ENCODE measurements around the gene ZACN.

Gene ZACN

GRCh38 chr17:76089680-76090516, 10.9 kb downstream of the ZACN start:
- Histone ChIP-seq H3K9me3 (ENCODE audit: low read depth, low read length) (no peaks in the 10 kb centered on the region), H3K27ac (no peak overlapping the region), H3K4me3 (no peak overlapping the region), H3K9ac (ENCODE audit: insufficient read length) (no peak overlapping the region), H3K36me3 (ENCODE audit: insufficient read depth, low read length) (peaks cover 35% of the 10 kb centered on the region)
- DNase-seq (ENCODE audit: low read depth, low spot score) = no peak
- TF ChIP-seq POLR2AphosphoS5 (IDR thresholded peaks at IDR 0.05; ENCODE audit: borderline replicate concordance, low read depth, low read length) = no peak
- no peak for TF ChIP-seq FOXP2 (optimal IDR thresholded peaks at IDR 0.05; ENCODE audit: control extremely low read depth, extremely low read length, insufficient read depth)
- TF ChIP-seq EZH2 (IDR thresholded peaks at IDR 0.05) = no peak

- Histone ChIP-seq H3K27ac (no peak overlapping the region), H3K36me3 (ENCODE audit: insufficient read depth, low read length) (peaks cover 32% of the 10 kb centered on the region), H3K9ac (ENCODE audit: insufficient read length) (no peak overlapping the region), H3K9me3 (ENCODE audit: low read depth, low read length) (no peaks in the 10 kb centered on the region), H3K4me3 (no peak overlapping the region)
- DNase-seq (ENCODE audit: low read depth, low spot score) = no peak
- TF ChIP-seq FOXP2 (optimal IDR thresholded peaks at IDR 0.05; ENCODE audit: control extremely low read depth, extremely low read length, insufficient read depth) = no peak
- TF ChIP-seq POLR2AphosphoS5 (IDR thresholded peaks at IDR 0.05; ENCODE audit: borderline replicate concordance, low read depth, low read length) = no peak
- TF ChIP-seq EZH2 (IDR thresholded peaks at IDR 0.05) = no peak
Measured at GRCh38 chr17:76090517-76091129, 11.6 kb downstream of the ZACN start.

- Histone ChIP-seq H3K27ac (no peak overlapping the region), H3K9me3 (ENCODE audit: low read depth, low read length) (no peaks in the 10 kb centered on the region), H3K36me3 (ENCODE audit: insufficient read depth, low read length) (peaks cover 34% of the 10 kb centered on the region), H3K9ac (ENCODE audit: insufficient read length) (no peak overlapping the region), H3K4me3 (no peak overlapping the region)
- no peak for DNase-seq (ENCODE audit: low read depth, low spot score)
- TF ChIP-seq FOXP2 (optimal IDR thresholded peaks at IDR 0.05; ENCODE audit: control extremely low read depth, extremely low read length, insufficient read depth) (no peak), POLR2AphosphoS5 (IDR thresholded peaks at IDR 0.05; ENCODE audit: borderline replicate concordance, low read depth, low read length) (no peak), EZH2 (IDR thresholded peaks at IDR 0.05) (no peak)
Measured at GRCh38 chr17:76091526-76092286, 12.7 kb downstream of the ZACN start.

- TF ChIP-seq EZH2 (IDR thresholded peaks at IDR 0.05) (no peak), POLR2AphosphoS5 (IDR thresholded peaks at IDR 0.05; ENCODE audit: borderline replicate concordance, low read depth, low read length) (no peak), FOXP2 (optimal IDR thresholded peaks at IDR 0.05; ENCODE audit: control extremely low read depth, extremely low read length, insufficient read depth) (no peak)
- no peak overlapping the region for H3K27ac ChIP-seq
- no peak for DNase-seq (ENCODE audit: low read depth, low spot score)
- H3K36me3 ChIP-seq (ENCODE audit: insufficient read depth, low read length) = peaks cover 44% of the 10 kb centered on the region
- H3K4me3 ChIP-seq = no peak overlapping the region
- no peak overlapping the region for H3K9ac ChIP-seq (ENCODE audit: insufficient read length)
- H3K9me3 ChIP-seq (ENCODE audit: low read depth, low read length) = no peaks in the 10 kb centered on the region
Measured at GRCh38 chr17:76092526-76093413, 13.8 kb downstream of the ZACN start.

- TF ChIP-seq POLR2AphosphoS5 (IDR thresholded peaks at IDR 0.05; ENCODE audit: borderline replicate concordance, low read depth, low read length) = no peak
- TF ChIP-seq FOXP2 (optimal IDR thresholded peaks at IDR 0.05; ENCODE audit: control extremely low read depth, extremely low read length, insufficient read depth) = no peak
- TF ChIP-seq EZH2 (IDR thresholded peaks at IDR 0.05) = no peak
- Histone ChIP-seq H3K36me3 (ENCODE audit: insufficient read depth, low read length) (peaks cover 40% of the 10 kb centered on the region), H3K9me3 (ENCODE audit: low read depth, low read length) (no peaks in the 10 kb centered on the region), H3K9ac (ENCODE audit: insufficient read length) (no peak overlapping the region), H3K27ac (no peak overlapping the region), H3K4me3 (no peak overlapping the region)
- no peak for DNase-seq (ENCODE audit: low read depth, low spot score)
Measured at GRCh38 chr17:76094046-76094445, 15.1 kb downstream of the ZACN start.

GRCh38 chr17:76095943-76096342, 17.0 kb downstream of the ZACN start:
- no peak for DNase-seq (ENCODE audit: low read depth, low spot score)
- Histone ChIP-seq H3K9ac (ENCODE audit: insufficient read length) (no peak overlapping the region), H3K27ac (no peak overlapping the region), H3K9me3 (ENCODE audit: low read depth, low read length) (no peaks in the 10 kb centered on the region), H3K4me3 (no peak overlapping the region), H3K36me3 (ENCODE audit: insufficient read depth, low read length) (peaks cover 47% of the 10 kb centered on the region)
- TF ChIP-seq POLR2AphosphoS5 (IDR thresholded peaks at IDR 0.05; ENCODE audit: borderline replicate concordance, low read depth, low read length) (no peak), EZH2 (IDR thresholded peaks at IDR 0.05) (no peak), FOXP2 (optimal IDR thresholded peaks at IDR 0.05; ENCODE audit: control extremely low read depth, extremely low read length, insufficient read depth) (no peak)

GRCh38 chr17:76097716-76098295, 18.8 kb downstream of the ZACN start:
- Histone ChIP-seq H3K9me3 (ENCODE audit: low read depth, low read length) (no peaks in the 10 kb centered on the region), H3K27ac (no peak overlapping the region), H3K4me3 (no peak overlapping the region), H3K36me3 (ENCODE audit: insufficient read depth, low read length) (peaks cover 58% of the 10 kb centered on the region), H3K9ac (ENCODE audit: insufficient read length) (no peak overlapping the region)
- DNase-seq (ENCODE audit: low read depth, low spot score) = no peak
- TF ChIP-seq EZH2 (IDR thresholded peaks at IDR 0.05) = no peak
- TF ChIP-seq POLR2AphosphoS5 (IDR thresholded peaks at IDR 0.05; ENCODE audit: borderline replicate concordance, low read depth, low read length) = no peak
- no peak for TF ChIP-seq FOXP2 (optimal IDR thresholded peaks at IDR 0.05; ENCODE audit: control extremely low read depth, extremely low read length, insufficient read depth)

All from SK-N-MC (cell line).